NB4 (cell line): ENCODE data around the gene NT5C.

Source experiments
- CTCF ChIP-seq: IDR thresholded peaks from one replicate; pipeline ENCODE4 v1.5.1; 2012; ENCODE audit warnings: low read depth, low read length
- POLR2A ChIP-seq: IDR thresholded peaks from 2 replicates; pipeline ENCODE4 v1.6.1; 2011; ENCODE audit warnings: mild to moderate bottlenecking; ENCODE audit not compliant: insufficient read length; ENCODE audit errors: extremely low read depth

DNA sequence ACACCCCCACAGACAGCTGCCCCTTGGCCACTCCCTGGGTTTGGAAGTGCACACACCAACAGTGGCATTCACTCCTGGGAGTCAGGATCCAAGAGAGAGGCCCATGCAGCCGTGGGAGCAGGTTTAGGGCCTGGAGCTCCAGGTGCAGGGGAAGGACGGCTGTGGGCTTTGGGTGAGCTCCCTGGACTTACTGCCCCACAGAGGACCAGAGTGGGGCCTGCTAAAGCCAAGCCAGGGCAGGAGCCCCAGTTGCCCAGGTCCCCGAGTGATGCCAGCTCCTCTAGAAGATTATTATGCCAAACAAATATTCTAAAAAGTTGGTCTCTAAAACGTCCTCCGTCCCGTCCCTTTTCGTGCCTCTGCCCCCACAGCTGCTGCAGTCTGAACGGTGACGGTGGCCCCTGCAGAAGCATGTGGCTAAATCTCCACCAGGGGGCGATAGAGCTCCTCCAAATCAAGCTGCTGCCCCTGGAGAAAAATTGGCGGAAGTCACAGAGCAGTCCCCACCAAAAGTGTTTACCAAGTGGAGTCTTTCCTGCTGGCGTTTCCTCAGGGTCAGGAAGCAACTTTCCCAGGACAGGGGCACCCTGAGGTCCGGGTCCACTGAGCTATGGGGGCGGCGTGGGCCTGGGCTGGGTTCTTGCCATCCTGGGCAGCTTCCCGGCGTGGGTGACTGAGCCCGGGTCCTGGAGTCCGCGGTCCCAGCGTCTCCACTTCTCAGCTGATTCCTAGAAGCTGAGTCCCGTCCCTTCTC lies 17.6 kb downstream of the NT5C start:
- TF ChIP-seq CTCF (peak; percentile 87), POLR2A (no peak)
